Cardiac muscle cell (in vitro differentiated cells and primary cell): ENCODE data around the gene WNT2B. TPM values are rescaled to one million over a fixed set of nuclear protein-coding genes. Genes with fewer than 3 reads are reported as not detected.

Experiments used
- DNase-seq, 2 donors: peaks; one replicate each; pipeline versions ENCODE4 v3.0.0 to v3.0.0-alpha.2; 2010 to 2017; ENCODE audit warnings: low read depth in 1 of 2, low spot score in 1 of 2
- H3K27ac ChIP-seq: fragments of 200-600 bp; sonication (generic); 2 replicates; pipeline ENCODE4 v1.5.1; 2016
- H3K27me3 ChIP-seq: fragments of 200-600 bp; sonication (generic); 2 replicates; pipeline ENCODE4 v1.6.0; 2016; ENCODE audit warnings: control low read depth
- H3K36me3 ChIP-seq: fragments of 200-600 bp; sonication (generic); 2 replicates; pipeline ENCODE4 v1.5.1; 2016; ENCODE audit warnings: control low read depth
- H3K4me1 ChIP-seq: fragments of 200-600 bp; sonication (generic); 2 replicates; pipeline ENCODE4 v1.8.1; 2017; ENCODE audit warnings: low read depth, mild to moderate bottlenecking, mixed run types
- H3K4me3 ChIP-seq: fragments of 200-600 bp; sonication (generic); 2 replicates; pipeline ENCODE4 v1.5.1; 2016; ENCODE audit warnings: mild to moderate bottlenecking
- H3K9me3 ChIP-seq: fragments of 200-600 bp; sonication (generic); 2 replicates; pipeline ENCODE4 v1.5.1; 2017; ENCODE audit warnings: low read depth, mild to moderate bottlenecking, control low read depth
- CTCF ChIP-seq: IDR thresholded peaks from 2 replicates; pipeline ENCODE4 v1.5.1; 2012; ENCODE audit warnings: low read depth, mild to moderate bottlenecking, low read length
- polyA plus RNA-seq: library from polyadenylated mRNA; unstranded; fragments of >200 nt; fragmentation: Nextera tagmentation; extraction: Ambion mirVana; gene quantifications from 2 replicates; pipeline ENCODE4 v1.2.1, GENCODE V29; 2016
- total RNA-seq: library from RNA; depleted of rRNA; stranded (reverse); fragments of >200 nt; gene quantifications from 2 replicates; pipeline ENCODE4 v1.2.3, GENCODE V29; 2016

WNT2B gene
- total and polyA plus RNA-seq, 2 experiments from 2014 or later: 1.1 to 1.2 TPM

GRCh38 chr1:112514901-112515300 is 6.1 kb downstream of the WNT2B start:
- Histone ChIP-seq H3K27me3 (peaks cover 25% of the 10 kb centered on the region), H3K9me3 (no peaks in the 10 kb centered on the region), H3K4me1 (peaks cover 10% of the 10 kb centered on the region), H3K27ac (no peak overlapping the region), H3K36me3 (no peaks in the 10 kb centered on the region), H3K4me3 (no peak overlapping the region)
- no peak for DNase-seq
- TF ChIP-seq CTCF: no peak

GRCh38 chr1:112515311-112516009 is 6.7 kb downstream of the WNT2B start:
- Histone ChIP-seq H3K9me3 (no peaks in the 10 kb centered on the region), H3K27ac (no peak overlapping the region), H3K4me3 (no peak overlapping the region), H3K27me3 (peaks cover 19% of the 10 kb centered on the region), H3K36me3 (no peaks in the 10 kb centered on the region), H3K4me1 (peaks cover 10% of the 10 kb centered on the region)
- DNase-seq: peak; percentile 49 to 76
- TF ChIP-seq CTCF: no peak

GRCh38 chr1:112516141-112516540 is 7.4 kb downstream of the WNT2B start:
- Histone ChIP-seq H3K27ac (no peak overlapping the region), H3K27me3 (peaks cover 13% of the 10 kb centered on the region), H3K4me3 (no peak overlapping the region), H3K36me3 (no peaks in the 10 kb centered on the region), H3K4me1 (peaks cover 10% of the 10 kb centered on the region), H3K9me3 (no peaks in the 10 kb centered on the region)
- no peak for TF ChIP-seq CTCF
- DNase-seq: no peak

GRCh38 chr1:112517231-112517630 is 8.5 kb downstream of the WNT2B start:
- DNase-seq: no peak
- peaks cover 2% of the 10 kb centered on the region for H3K27me3 ChIP-seq

GRCh38 chr1:112517646-112518045 is 8.9 kb downstream of the WNT2B start:
- DNase-seq: no peak
- no peak overlapping the region for H3K4me3 ChIP-seq
- no peaks in the 10 kb centered on the region for H3K9me3 ChIP-seq
- no peak overlapping the region for H3K27ac ChIP-seq
- no peaks in the 10 kb centered on the region for H3K36me3 ChIP-seq
- H3K27me3 ChIP-seq: no peaks in the 10 kb centered on the region
- no peak for TF ChIP-seq CTCF
- peaks cover 10% of the 10 kb centered on the region for H3K4me1 ChIP-seq

More at GRCh38 chr1:112517231-112517630, 8.5 kb downstream of the WNT2B start:
- Histone ChIP-seq H3K4me1 (peaks cover 10% of the 10 kb centered on the region), H3K36me3 (no peaks in the 10 kb centered on the region), H3K9me3 (no peaks in the 10 kb centered on the region), H3K27ac (no peak overlapping the region), H3K4me3 (no peak overlapping the region)
- TF ChIP-seq CTCF: no peak
